ENCODE results near the gene NARS2.

The NARS2 gene

DNA sequence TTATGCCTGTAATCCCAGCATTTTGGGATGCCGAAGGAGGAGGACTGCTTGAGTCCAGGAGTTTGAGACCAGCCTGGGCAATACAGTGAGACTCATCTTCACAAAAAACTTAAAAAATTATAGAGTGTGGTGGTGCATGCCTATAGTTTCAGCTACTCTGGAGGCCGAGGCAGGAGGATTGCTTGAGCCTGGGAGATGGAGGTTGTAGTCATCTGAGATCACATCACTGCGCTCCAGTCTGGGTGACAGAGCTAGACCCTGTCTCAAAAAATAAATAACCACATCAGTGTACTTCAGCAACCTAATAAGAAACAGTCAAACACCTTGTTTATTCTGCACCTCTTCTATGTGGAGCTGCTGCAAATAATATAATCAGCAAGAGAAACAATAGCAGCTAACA is 1.4 kb downstream of the NARS2 start:
- Histone ChIP-seq H3K9ac (ENCODE audit: low read length) (peak overlapping the region; percentile 83; the same call in 1 of the 2 replicates), H3K9me2 (replicated peaks; ENCODE audit: insufficient read depth, low read length) (no peaks in the 10 kb centered on the region), H3K4me3 (ENCODE audit: low read length) (peak overlapping the region; percentile 95; the same call in 1 of the 2 replicates), H3K79me2 (ENCODE audit: low read length) (peaks cover 22% of the 10 kb centered on the region), H3K4me1 (ENCODE audit: low read length) (no peaks in the 10 kb centered on the region), H3K36me3 (replicated peaks; ENCODE audit: insufficient read depth, low read length) (no peaks in the 10 kb centered on the region), H2AFZ (ENCODE audit: low read length) (no peak overlapping the region), H3K4me2 (ENCODE audit: low read depth, low read length) (peak overlapping the region; percentile 72), H3K27ac (ENCODE audit: low read length) (no peak overlapping the region), H3K9me3 (replicated peaks; ENCODE audit: insufficient read depth, low read length) (no peaks in the 10 kb centered on the region), H3F3A (ENCODE audit: insufficient read depth, low read length) (no peaks in the 10 kb centered on the region), H3K27me3 (replicated peaks; ENCODE audit: insufficient read depth, low read length) (no peaks in the 10 kb centered on the region), H4K20me1 (ENCODE audit: insufficient read depth, low read length) (no peaks in the 10 kb centered on the region)
- no peak for DNase-seq
- TF ChIP-seq EZH2phosphoT487 (IDR thresholded peaks at IDR 0.05; ENCODE audit: low read length) (no peak), EZH2 (optimal IDR thresholded peaks at IDR 0.05; ENCODE audit: low read depth, low read length) (no peak), CTCF (IDR thresholded peaks at IDR 0.05; ENCODE audit: low read length) (no peak)

- Histone ChIP-seq H2AFZ (ENCODE audit: low read length) (no peak overlapping the region), H4K20me1 (ENCODE audit: insufficient read depth, low read length) (no peaks in the 10 kb centered on the region), H3K4me3 (ENCODE audit: low read length) (no peak overlapping the region), H3K27ac (ENCODE audit: low read length) (no peak overlapping the region), H3K27me3 (replicated peaks; ENCODE audit: insufficient read depth, low read length) (no peaks in the 10 kb centered on the region), H3K36me3 (replicated peaks; ENCODE audit: insufficient read depth, low read length) (no peaks in the 10 kb centered on the region), H3K79me2 (ENCODE audit: low read length) (peaks cover 22% of the 10 kb centered on the region), H3K9me2 (replicated peaks; ENCODE audit: insufficient read depth, low read length) (no peaks in the 10 kb centered on the region), H3K9ac (ENCODE audit: low read length) (no peak overlapping the region), H3K4me2 (ENCODE audit: low read depth, low read length) (no peak overlapping the region), H3K9me3 (replicated peaks; ENCODE audit: insufficient read depth, low read length) (no peaks in the 10 kb centered on the region), H3F3A (ENCODE audit: insufficient read depth, low read length) (no peaks in the 10 kb centered on the region), H3K4me1 (ENCODE audit: low read length) (no peaks in the 10 kb centered on the region)
- no peak for DNase-seq
- no peak for TF ChIP-seq CTCF (IDR thresholded peaks at IDR 0.05; ENCODE audit: low read length)
- no peak for TF ChIP-seq EZH2phosphoT487 (IDR thresholded peaks at IDR 0.05; ENCODE audit: low read length)
- TF ChIP-seq EZH2 (optimal IDR thresholded peaks at IDR 0.05; ENCODE audit: low read depth, low read length) = no peak
Measured at GRCh38 chr11:78572394-78572793, 2.3 kb downstream of the NARS2 start.

GRCh38 chr11:78570031-78570430 is 4.6 kb downstream of the NARS2 start:
- TF ChIP-seq EZH2 (optimal IDR thresholded peaks at IDR 0.05; ENCODE audit: low read depth, low read length) = no peak
- Histone ChIP-seq H2AFZ (ENCODE audit: low read length) (no peak overlapping the region), H3K27me3 (replicated peaks; ENCODE audit: insufficient read depth, low read length) (no peaks in the 10 kb centered on the region), H3K4me2 (ENCODE audit: low read depth, low read length) (no peak overlapping the region), H3K27ac (ENCODE audit: low read length) (no peak overlapping the region), H3K9me3 (replicated peaks; ENCODE audit: insufficient read depth, low read length) (no peaks in the 10 kb centered on the region), H3K4me3 (ENCODE audit: low read length) (no peak overlapping the region), H3K4me1 (ENCODE audit: low read length) (no peaks in the 10 kb centered on the region), H3F3A (ENCODE audit: insufficient read depth, low read length) (no peaks in the 10 kb centered on the region), H3K9ac (ENCODE audit: low read length) (no peak overlapping the region), H3K36me3 (replicated peaks; ENCODE audit: insufficient read depth, low read length) (no peaks in the 10 kb centered on the region), H3K79me2 (ENCODE audit: low read length) (peaks cover 22% of the 10 kb centered on the region), H3K9me2 (replicated peaks; ENCODE audit: insufficient read depth, low read length) (no peaks in the 10 kb centered on the region), H4K20me1 (ENCODE audit: insufficient read depth, low read length) (no peaks in the 10 kb centered on the region)
- no peak for DNase-seq

DNA sequence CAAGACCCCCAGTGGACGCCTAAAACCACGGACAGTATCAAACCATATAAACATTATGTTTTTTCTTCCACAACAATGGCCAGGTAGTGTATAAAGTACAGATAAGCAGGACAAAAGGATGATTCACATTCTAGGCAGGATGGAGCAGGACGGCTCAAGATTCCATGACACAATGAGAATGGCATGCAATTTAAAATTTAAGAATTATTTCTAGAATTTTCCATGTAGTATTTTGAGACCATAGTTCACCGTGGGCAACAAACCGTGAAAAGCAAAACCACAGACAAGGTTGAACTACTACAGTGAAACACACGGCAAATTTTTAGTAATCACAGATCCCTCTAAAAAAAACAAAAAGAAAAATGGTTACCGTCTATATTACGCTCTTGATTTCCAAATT is 7.5 kb downstream of the NARS2 start:
- no peak overlapping the region for H3K27ac ChIP-seq (ENCODE audit: low read length)
- H4K20me1 ChIP-seq (ENCODE audit: insufficient read depth, low read length) = no peaks in the 10 kb centered on the region
- TF ChIP-seq EZH2 (optimal IDR thresholded peaks at IDR 0.05; ENCODE audit: low read depth, low read length) (no peak), CTCF (IDR thresholded peaks at IDR 0.05; ENCODE audit: low read length) (no peak), EZH2phosphoT487 (IDR thresholded peaks at IDR 0.05; ENCODE audit: low read length) (no peak)
- H3K9ac ChIP-seq (ENCODE audit: low read length) = no peak overlapping the region
- no peaks in the 10 kb centered on the region; the same call in 1 of the 2 replicates for H3K36me3 ChIP-seq (replicated peaks; ENCODE audit: insufficient read depth, low read length)
- no peaks in the 10 kb centered on the region for H3K4me1 ChIP-seq (ENCODE audit: low read length)
- DNase-seq = no peak
- H3F3A ChIP-seq (ENCODE audit: insufficient read depth, low read length) = no peaks in the 10 kb centered on the region
- no peaks in the 10 kb centered on the region for H3K9me2 ChIP-seq (replicated peaks; ENCODE audit: insufficient read depth, low read length)
- H3K79me2 ChIP-seq (ENCODE audit: low read length) = 0 out of 2 replicates have a peak, but pooled peaks cover 7% of the 10 kb centered on the region
- H3K4me2 ChIP-seq (ENCODE audit: low read depth, low read length) = no peak overlapping the region
- no peak overlapping the region for H2AFZ ChIP-seq (ENCODE audit: low read length)
- no peak overlapping the region for H3K4me3 ChIP-seq (ENCODE audit: low read length)
- H3K27me3 ChIP-seq (replicated peaks; ENCODE audit: insufficient read depth, low read length) = no peaks in the 10 kb centered on the region
- H3K9me3 ChIP-seq (replicated peaks; ENCODE audit: insufficient read depth, low read length) = no peaks in the 10 kb centered on the region
